Left colon (tissue), 2 donors: ENCODE measurements around the gene MAB21L4. TPM values are rescaled to one million over a fixed set of nuclear protein-coding genes. Genes with fewer than 3 reads are reported as not detected.

Source experiments
- total RNA-seq, 2 donors: library from RNA; stranded (reverse); fragmentation: NEBNext Ultra II Directional; extraction: Animal tissue kit (Norgen Biotek cat#: 25700); gene quantifications; one replicate each; pipeline ENCODE4 v1.2.1, GENCODE V29; 2021
- donor health status: DM: no; HTN: no; CAD: no.
- donor health status: DM: yes; HTN: yes; CAD: no.

Gene MAB21L4
- total RNA-seq, 2 donors from 2014 or later, result 4.5 to 11.8 TPM

Other genes starting within 250 kb of the MAB21L4 start
- 1 to 10 TPM in 1 of 2 donors, under 1 TPM in 1; 0.85 to 2.4 TPM for gene AQP12B, start 213.3 kb downstream of the MAB21L4 start, total RNA-seq
- gene AQP12A, start 204.3 kb downstream of the MAB21L4 start, total RNA-seq, result 1 to 10 TPM in 1 of 2 donors, under 1 TPM in 1; 0.92 to 4.0 TPM
- 1 to 10 TPM; 2.1 to 2.2 TPM for gene KIF1A, start 75.9 kb downstream of the MAB21L4 start, total RNA-seq
- 1 to 10 TPM in 1 of 2 donors, under 1 TPM in 1; 0.59 to 3.0 TPM for gene AGXT, start 27.3 kb downstream of the MAB21L4 start, total RNA-seq
- under 1 TPM in 1 of 2 donors, not detected in 1; 0.06 TPM for gene CROCC2, start 10.2 kb upstream of the MAB21L4 start, total RNA-seq
- gene SNED1, start 102.5 kb upstream of the MAB21L4 start, total RNA-seq, result 10 to 100 TPM in 1 of 2 donors, 1 to 10 TPM in 1; 9.4 to 10.1 TPM
- gene MTERF4, start 206.1 kb upstream of the MAB21L4 start, total RNA-seq, result 10 to 100 TPM; 27.7 to 28.7 TPM